ENCODE measurements around the gene HIPK3.
A peak's percentile ranks its signal among the peaks of the same experiment; 100 is the strongest.

HIPK3 gene

GRCh38 chr11:33324302-33324985 is 67.3 kb downstream of the HIPK3 start:
- H3K36me3 ChIP-seq (ENCODE audit: low read depth): peaks cover 6% of the 10 kb centered on the region; the same call in 1 of the 2 replicates
- no peak; the same call in 2 of the 3 replicates for ATAC-seq (ENCODE audit: low read depth)
- no peaks in the 10 kb centered on the region for H3K9me3 ChIP-seq (ENCODE audit: severe bottlenecking)
- TF ChIP-seq CTCF (IDR thresholded peaks at IDR 0.05; ENCODE audit: poor library complexity, severe bottlenecking): no peak
- H3K27ac ChIP-seq (ENCODE audit: poor library complexity, severe bottlenecking): no peak overlapping the region
- DNase-seq (ENCODE audit: low spot score): no peak
- no peak overlapping the region for H3K4me3 ChIP-seq (ENCODE audit: severe bottlenecking)
- no peaks in the 10 kb centered on the region for H3K27me3 ChIP-seq (ENCODE audit: insufficient read depth, poor library complexity, severe bottlenecking)
- H3K4me1 ChIP-seq (ENCODE audit: insufficient read depth, poor library complexity, severe bottlenecking): no peaks in the 10 kb centered on the region

GRCh38 chr11:33325451-33325850 is 68.3 kb downstream of the HIPK3 start:
- ATAC-seq (ENCODE audit: low read depth): no peak
- no peak for TF ChIP-seq CTCF (IDR thresholded peaks at IDR 0.05; ENCODE audit: poor library complexity, severe bottlenecking)
- no peaks in the 10 kb centered on the region for H3K27me3 ChIP-seq (ENCODE audit: insufficient read depth, poor library complexity, severe bottlenecking)
- no peaks in the 10 kb centered on the region for H3K4me1 ChIP-seq (ENCODE audit: insufficient read depth, poor library complexity, severe bottlenecking)
- DNase-seq (ENCODE audit: low spot score): no peak
- no peak overlapping the region for H3K27ac ChIP-seq (ENCODE audit: poor library complexity, severe bottlenecking)
- H3K36me3 ChIP-seq (ENCODE audit: low read depth): peaks cover 14% of the 10 kb centered on the region
- H3K4me3 ChIP-seq (ENCODE audit: severe bottlenecking): no peak overlapping the region
- H3K9me3 ChIP-seq (ENCODE audit: severe bottlenecking): no peaks in the 10 kb centered on the region

- ATAC-seq (ENCODE audit: low read depth) (peak; percentile 87), DNase-seq (ENCODE audit: low spot score) (no peak)
- Histone ChIP-seq H3K9me3 (ENCODE audit: severe bottlenecking) (no peaks in the 10 kb centered on the region), H3K36me3 (ENCODE audit: low read depth) (peaks cover 27% of the 10 kb centered on the region), H3K4me3 (ENCODE audit: severe bottlenecking) (no peak overlapping the region), H3K27me3 (ENCODE audit: insufficient read depth, poor library complexity, severe bottlenecking) (no peaks in the 10 kb centered on the region), H3K4me1 (ENCODE audit: insufficient read depth, poor library complexity, severe bottlenecking) (no peaks in the 10 kb centered on the region), H3K27ac (ENCODE audit: poor library complexity, severe bottlenecking) (no peak overlapping the region)
- TF ChIP-seq CTCF (IDR thresholded peaks at IDR 0.05; ENCODE audit: poor library complexity, severe bottlenecking): peak; percentile 92
Measured at GRCh38 chr11:33329705-33330329, 72.6 kb downstream of the HIPK3 start.

- H3K9me3 ChIP-seq (ENCODE audit: severe bottlenecking): no peaks in the 10 kb centered on the region
- TF ChIP-seq CTCF (IDR thresholded peaks at IDR 0.05; ENCODE audit: poor library complexity, severe bottlenecking): no peak
- no peak overlapping the region for H3K4me3 ChIP-seq (ENCODE audit: severe bottlenecking)
- no peak for ATAC-seq (ENCODE audit: low read depth)
- H3K27me3 ChIP-seq (ENCODE audit: insufficient read depth, poor library complexity, severe bottlenecking): no peaks in the 10 kb centered on the region
- peaks cover 43% of the 10 kb centered on the region for H3K36me3 ChIP-seq (ENCODE audit: low read depth)
- no peak overlapping the region for H3K27ac ChIP-seq (ENCODE audit: poor library complexity, severe bottlenecking)
- DNase-seq (ENCODE audit: low spot score): no peak
- H3K4me1 ChIP-seq (ENCODE audit: insufficient read depth, poor library complexity, severe bottlenecking): no peaks in the 10 kb centered on the region
Measured at GRCh38 chr11:33333816-33334215, 76.6 kb downstream of the HIPK3 start.

GRCh38 chr11:33334627-33335026 is 77.4 kb downstream of the HIPK3 start:
- Histone ChIP-seq H3K27ac (ENCODE audit: poor library complexity, severe bottlenecking) (no peak overlapping the region), H3K36me3 (ENCODE audit: low read depth) (peaks cover 47% of the 10 kb centered on the region), H3K4me1 (ENCODE audit: insufficient read depth, poor library complexity, severe bottlenecking) (no peaks in the 10 kb centered on the region), H3K4me3 (ENCODE audit: severe bottlenecking) (no peak overlapping the region), H3K27me3 (ENCODE audit: insufficient read depth, poor library complexity, severe bottlenecking) (no peaks in the 10 kb centered on the region), H3K9me3 (ENCODE audit: severe bottlenecking) (no peaks in the 10 kb centered on the region)
- no peak for TF ChIP-seq CTCF (IDR thresholded peaks at IDR 0.05; ENCODE audit: poor library complexity, severe bottlenecking)
- DNase-seq (ENCODE audit: low spot score) (no peak), ATAC-seq (ENCODE audit: low read depth) (no peak)

Measured in RWPE2 (cell line).